ENCODE data around the gene SOS1. TPM values are rescaled to one million over a fixed set of nuclear protein-coding genes. Genes with fewer than 3 reads are reported as not detected.

The SOS1 gene
- total and polyA plus RNA-seq, 2 donors (not counting 3 experiments of a cell fraction or from before 2014, with no cell fraction given): 22.2 to 32.5 TPM

- H3K79me2 ChIP-seq (ENCODE audit: control insufficient read depth, insufficient read depth, low read length): no peaks in the 10 kb centered on the region
- no peak overlapping the region for H3K27ac ChIP-seq (ENCODE audit: insufficient read depth, low read depth, low read length)
- H4K20me1 ChIP-seq (replicated peaks; ENCODE audit: control insufficient read depth, extremely low read depth, insufficient read depth, low read length): no peaks in the 10 kb centered on the region
- H3K4me2 ChIP-seq (ENCODE audit: insufficient read depth, low read length): no peak overlapping the region
- BruUV-seq (replicated peaks): no TSS peak
- intact Hi-C loops (cut with micrococcal nuclease): no loop called here
- no peak overlapping the region for H3K9ac ChIP-seq (replicated peaks; ENCODE audit: extremely low read depth, insufficient read depth, low read length)
- H3K4me1 ChIP-seq (ENCODE audit: control insufficient read depth, extremely low read depth, insufficient read depth, low read length): no peaks in the 10 kb centered on the region
- no peaks in the 10 kb centered on the region for H3K9me1 ChIP-seq (replicated peaks; ENCODE audit: control insufficient read depth, extremely low read depth, insufficient read depth, low read length)
- peaks cover 0 to 2% of the 10 kb centered on the region in 2 experiments for H3K27me3 ChIP-seq (ENCODE audit: control insufficient read depth in 2 of 2, insufficient read depth in 2 of 2, low read length in 2 of 2)
- no peak for TF ChIP-seq POLR2A (IDR thresholded peaks at IDR 0.05; ENCODE audit: low read depth, low read length)
- FAIRE-seq (no peak), DNase-seq (ENCODE audit: low read depth, low spot score) (no peak)
- no peaks in the 10 kb centered on the region for H3K9me3 ChIP-seq (replicated peaks; ENCODE audit: control insufficient read depth, insufficient read depth, low read length)
- dilution Hi-C loops (cut with MboI; ENCODE audit: extremely low pct_ligation_motif_present, low sequenced_read_pairs): no loop called here
- POLR2A ChIA-PET: no interaction called here
- no peak overlapping the region for H3K4me3 ChIP-seq (replicated peaks in 1 of 3; ENCODE audit: insufficient read depth in 1 of 3, low read depth in 1 of 3, low read length in 3 of 3)
- no peak overlapping the region for H2AFZ ChIP-seq (ENCODE audit: low read depth, low read length)
- no peaks in the 10 kb centered on the region for H3K36me3 ChIP-seq (ENCODE audit: control insufficient read depth in 2 of 2, extremely low read depth in 1 of 2, insufficient read depth in 2 of 2, low read length in 2 of 2)
- CTCF ChIA-PET: no interaction called here
Observed at GRCh38 chr2:39133215-39133851, 12.5 kb upstream of the SOS1 start.

- Histone ChIP-seq H3K4me2 (ENCODE audit: insufficient read depth, low read length) (no peak overlapping the region), H3K27ac (ENCODE audit: insufficient read depth, low read depth, low read length) (no peak overlapping the region), H3K9ac (replicated peaks; ENCODE audit: extremely low read depth, insufficient read depth, low read length) (no peak overlapping the region), H3K4me3 (replicated peaks in 1 of 3; ENCODE audit: insufficient read depth in 1 of 3, low read depth in 1 of 3, low read length in 3 of 3) (no peak overlapping the region), H3K36me3 (ENCODE audit: control insufficient read depth in 2 of 2, extremely low read depth in 1 of 2, insufficient read depth in 2 of 2, low read length in 2 of 2) (no peaks in the 10 kb centered on the region), H3K9me1 (replicated peaks; ENCODE audit: control insufficient read depth, extremely low read depth, insufficient read depth, low read length) (no peaks in the 10 kb centered on the region), H3K27me3 (ENCODE audit: control insufficient read depth in 2 of 2, insufficient read depth in 2 of 2, low read length in 2 of 2) (peaks cover 0 to 2% of the 10 kb centered on the region in 2 experiments), H3K4me1 (ENCODE audit: control insufficient read depth, extremely low read depth, insufficient read depth, low read length) (peaks cover 5% of the 10 kb centered on the region), H3K79me2 (ENCODE audit: control insufficient read depth, insufficient read depth, low read length) (no peaks in the 10 kb centered on the region), H2AFZ (ENCODE audit: low read depth, low read length) (no peak overlapping the region), H4K20me1 (replicated peaks; ENCODE audit: control insufficient read depth, extremely low read depth, insufficient read depth, low read length) (no peaks in the 10 kb centered on the region), H3K9me3 (replicated peaks; ENCODE audit: control insufficient read depth, insufficient read depth, low read length) (no peaks in the 10 kb centered on the region)
- ChIA-PET CTCF (no interaction called here), POLR2A (no interaction called here)
- dilution Hi-C loops (cut with MboI; ENCODE audit: extremely low pct_ligation_motif_present, low sequenced_read_pairs): no loop called here
- no peak for FAIRE-seq
- TF ChIP-seq MYC (IDR thresholded peaks at IDR 0.05; ENCODE audit: low read depth, low read length) (no peak), POLR2A (IDR thresholded peaks at IDR 0.05; ENCODE audit: low read depth, low read length) (no peak), FOS (IDR thresholded peaks at IDR 0.05; ENCODE audit: borderline replicate concordance, insufficient read depth, low read length) (no peak), GATA2 (IDR thresholded peaks at IDR 0.05; ENCODE audit: insufficient read depth, insufficient read length, low read depth, low read length) (no peak), POLR2AphosphoS5 (IDR thresholded peaks at IDR 0.05; ENCODE audit: insufficient read depth, low read depth, low read length) (no peak), JUN (IDR thresholded peaks at IDR 0.05; ENCODE audit: borderline replicate concordance, insufficient read depth, insufficient read length, low read depth) (no peak), CTCF (IDR thresholded peaks at IDR 0.05; ENCODE audit: extremely low read depth in 1 of 2, insufficient read depth in 1 of 2, low read depth in 1 of 2, low read length in 2 of 2) (no peak), MAX (IDR thresholded peaks at IDR 0.05; ENCODE audit: insufficient read depth, insufficient read length) (no peak), EZH2 (IDR thresholded peaks at IDR 0.05; ENCODE audit: borderline replicate concordance, low read depth, low read length, severe bottlenecking) (no peak)
- intact Hi-C loops (cut with micrococcal nuclease): no loop called here
- BruUV-seq (replicated peaks): no TSS peak
- DNase-seq (ENCODE audit: low read depth, low spot score): no peak
Observed at GRCh38 chr2:39128919-39129391, 8.1 kb upstream of the SOS1 start.
